GM19238 (cell line): Measurements from ENCODE around the gene SLC2A4.
"Not testable (repeated sequence)": the region's sequence is repeated elsewhere in the genome, so short reads cannot be mapped to it uniquely, and the experiment has no call there.

ENCODE experiments used
- DNase-seq: peaks from one replicate; pipeline ENCODE4 v3.0.0; 2011; ENCODE audit warnings: low spot score; ENCODE audit not compliant: insufficient read length

SLC2A4 gene

DNA sequence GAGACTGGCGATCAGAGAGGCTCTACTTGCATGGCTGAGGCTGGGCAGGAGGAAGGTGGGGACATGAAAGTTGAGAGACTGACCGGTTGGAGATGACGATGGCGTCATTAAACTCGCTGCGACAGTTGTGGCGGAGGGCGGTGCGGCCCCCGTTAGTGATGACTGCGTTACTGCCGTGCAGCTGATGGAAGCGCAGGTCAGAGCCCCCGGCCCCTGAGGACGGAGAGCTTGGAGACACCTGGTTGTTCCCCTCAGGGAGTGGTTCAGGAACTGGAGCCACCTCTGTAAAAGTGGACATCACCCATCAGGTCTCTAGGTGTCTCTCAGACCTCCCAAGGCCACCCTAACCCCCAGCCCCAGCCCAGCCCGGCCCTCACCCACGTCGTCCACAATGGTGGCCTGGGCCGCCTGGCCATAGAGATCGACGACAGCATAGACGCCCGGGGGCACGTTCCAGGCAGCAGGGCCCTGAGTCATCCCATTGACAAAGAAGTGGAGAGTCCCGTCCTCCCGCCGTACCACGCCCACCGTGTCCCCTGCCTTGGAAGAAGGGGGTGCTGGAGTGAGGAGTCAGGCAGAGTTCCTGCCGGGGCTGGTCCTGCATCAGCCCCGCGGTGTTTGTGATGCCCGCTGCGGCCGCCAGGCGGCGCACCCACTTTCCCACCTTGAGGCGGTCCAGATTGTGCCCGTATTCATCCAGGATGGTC, 42.4 kb downstream of the SLC2A4 start:
- peak; percentile 67 for DNase-seq

DNA sequence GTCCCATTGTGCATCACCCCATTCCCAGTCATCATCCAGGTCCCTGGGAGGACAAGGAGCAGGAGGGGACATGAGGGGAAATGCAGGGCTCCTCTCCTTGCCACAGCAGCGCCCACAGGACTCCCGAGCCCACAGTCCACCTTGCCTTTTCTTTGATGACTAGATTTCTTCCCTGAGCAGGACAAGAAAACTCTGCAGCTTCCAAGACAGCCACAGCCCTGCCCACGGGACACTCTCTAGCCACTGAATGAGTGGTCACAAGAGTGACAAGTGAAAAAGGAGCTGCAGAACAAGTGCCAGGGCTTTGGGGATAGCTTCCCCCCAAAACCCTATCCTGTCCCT, 42.9 kb downstream of the SLC2A4 start:
- no peak for DNase-seq

DNA sequence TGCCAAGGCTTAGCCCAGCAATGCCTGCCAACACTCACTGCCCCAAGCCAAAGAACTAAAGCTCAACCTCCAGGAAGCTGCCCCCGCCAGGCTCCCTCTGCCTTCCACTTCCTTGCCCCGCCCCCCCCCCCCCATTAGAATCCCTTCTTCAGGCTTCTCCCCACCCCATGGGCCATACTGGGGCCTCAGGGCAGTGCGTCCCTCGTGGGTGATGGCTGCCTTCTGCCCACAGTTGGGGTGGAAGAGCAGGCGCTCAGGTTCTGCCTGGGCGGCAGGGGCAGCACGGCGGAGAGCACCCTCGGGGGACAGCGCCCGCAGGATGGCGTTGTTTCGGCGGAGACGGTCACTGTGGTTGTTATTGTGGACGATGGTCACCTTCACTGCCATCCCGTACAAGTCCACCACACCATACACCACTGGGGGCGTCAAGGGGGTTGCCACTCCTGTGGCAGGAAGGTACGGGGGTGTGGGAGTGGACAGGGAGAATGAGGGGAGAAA, 43.6 kb downstream of the SLC2A4 start:
- no peak for DNase-seq

DNA sequence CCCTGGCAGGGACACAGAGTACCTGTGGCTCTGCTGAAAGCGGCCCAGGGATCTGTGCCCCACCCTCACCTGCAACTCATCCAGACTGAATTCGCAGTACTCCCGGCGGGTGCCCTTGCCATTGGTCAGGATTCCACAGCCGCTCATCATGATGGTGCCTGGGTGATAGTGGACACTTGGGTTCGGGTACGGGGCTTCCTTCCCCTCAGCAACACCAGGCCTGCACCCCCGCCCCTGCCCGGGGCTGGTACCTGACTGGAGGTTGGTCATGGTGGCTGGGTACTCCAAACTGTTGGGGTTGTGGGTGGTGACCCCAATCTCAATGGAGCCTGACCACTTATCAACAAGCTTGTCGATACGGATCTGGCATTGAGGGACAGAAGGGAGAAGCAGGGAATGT, 44.7 kb downstream of the SLC2A4 start:
- DNase-seq: no peak

DNA sequence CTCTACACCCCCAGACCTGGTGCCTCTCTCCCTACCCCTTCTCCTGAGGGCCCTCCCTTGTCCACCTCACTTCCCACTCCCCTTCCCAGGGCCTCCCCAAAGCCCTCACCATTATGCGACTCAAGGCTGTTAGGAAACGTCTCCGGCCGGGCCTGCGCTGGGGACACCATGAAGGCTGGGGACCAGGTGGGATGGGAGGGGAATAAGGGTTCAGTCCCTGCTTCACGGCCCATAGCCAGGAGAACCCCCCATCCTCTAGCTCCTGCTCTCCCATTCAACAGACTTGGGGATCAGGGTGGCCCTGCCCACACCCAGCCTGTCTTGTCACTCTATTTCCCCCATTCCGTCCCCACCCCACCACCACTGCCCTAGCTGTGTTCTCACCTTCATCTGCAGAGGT, 45.5 kb downstream of the SLC2A4 start:
- DNase-seq: no peak

DNA sequence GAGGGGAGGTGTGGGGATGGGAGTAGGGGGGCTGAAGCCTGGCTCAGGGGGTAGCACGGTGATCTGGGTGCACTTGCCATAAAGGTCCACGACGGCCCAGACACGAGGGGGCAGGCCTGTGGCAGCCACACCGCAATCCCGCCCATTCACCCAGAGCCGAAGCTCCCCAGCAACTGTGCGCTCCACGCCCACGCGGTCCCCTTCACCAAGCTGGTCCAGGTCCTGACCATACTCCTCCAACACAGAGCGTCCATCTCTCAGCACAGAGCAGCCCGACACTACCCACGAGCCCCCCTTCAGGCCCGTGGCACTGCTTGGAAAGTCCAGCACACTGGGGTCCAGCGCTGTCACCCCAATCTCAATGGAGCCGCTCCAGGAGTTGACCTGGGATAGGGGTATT, 46.0 kb downstream of the SLC2A4 start:
- DNase-seq: no peak

DNA sequence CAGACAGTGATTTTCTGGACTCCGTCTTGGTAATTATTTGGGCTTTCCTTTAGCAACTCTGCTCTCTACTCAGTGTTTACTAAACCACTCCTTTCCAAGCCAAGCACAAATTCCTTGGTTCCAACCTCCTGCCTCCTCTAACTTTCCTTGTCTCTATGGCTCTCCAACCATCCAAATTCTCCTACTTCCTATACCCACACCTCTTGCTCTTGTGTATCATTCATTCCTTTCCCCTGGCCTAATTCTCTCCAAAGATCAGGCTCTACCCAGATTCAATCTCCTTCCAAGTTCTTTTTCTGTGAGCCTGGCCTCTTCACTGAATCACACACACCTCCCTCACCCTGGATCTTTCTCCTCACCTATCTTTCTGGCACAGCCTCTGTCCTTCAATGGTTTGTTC, 46.5 kb downstream of the SLC2A4 start:
- no peak for DNase-seq

DNA sequence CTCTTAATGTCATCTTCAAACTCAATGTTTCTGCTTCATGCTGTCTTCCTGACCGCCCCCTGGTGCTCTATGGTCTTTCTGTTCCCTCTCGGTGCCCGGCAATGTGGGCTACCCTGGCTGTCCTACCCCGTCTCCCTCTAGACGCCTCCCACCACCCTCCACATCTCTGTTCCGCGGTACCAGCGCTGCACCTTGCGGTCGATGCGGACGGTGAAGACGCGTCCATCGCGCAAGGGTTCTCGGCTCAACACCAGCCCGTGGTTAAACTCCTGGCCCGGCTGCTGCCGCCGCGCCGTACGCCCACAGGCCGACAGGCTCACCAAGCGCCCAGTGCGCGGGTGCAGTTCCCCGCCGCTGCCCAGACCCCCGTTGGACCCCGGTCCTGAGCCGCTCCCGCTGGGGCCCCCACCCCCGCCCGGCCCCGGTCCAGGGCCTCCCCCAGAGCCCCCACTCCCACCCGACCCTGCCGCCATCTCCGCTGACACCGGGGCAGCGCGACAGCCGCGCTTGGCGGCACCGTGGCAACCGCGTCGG, 47.4 kb downstream of the SLC2A4 start, which contains the start of gene NEURL4:
Gene NEURL4, minus strand, starts transcription at position 496 of the 534 bp plus-strand sequence. Its CDS starts 23 bp downstream, at position 473.
- peak; percentile 61 for DNase-seq

DNA sequence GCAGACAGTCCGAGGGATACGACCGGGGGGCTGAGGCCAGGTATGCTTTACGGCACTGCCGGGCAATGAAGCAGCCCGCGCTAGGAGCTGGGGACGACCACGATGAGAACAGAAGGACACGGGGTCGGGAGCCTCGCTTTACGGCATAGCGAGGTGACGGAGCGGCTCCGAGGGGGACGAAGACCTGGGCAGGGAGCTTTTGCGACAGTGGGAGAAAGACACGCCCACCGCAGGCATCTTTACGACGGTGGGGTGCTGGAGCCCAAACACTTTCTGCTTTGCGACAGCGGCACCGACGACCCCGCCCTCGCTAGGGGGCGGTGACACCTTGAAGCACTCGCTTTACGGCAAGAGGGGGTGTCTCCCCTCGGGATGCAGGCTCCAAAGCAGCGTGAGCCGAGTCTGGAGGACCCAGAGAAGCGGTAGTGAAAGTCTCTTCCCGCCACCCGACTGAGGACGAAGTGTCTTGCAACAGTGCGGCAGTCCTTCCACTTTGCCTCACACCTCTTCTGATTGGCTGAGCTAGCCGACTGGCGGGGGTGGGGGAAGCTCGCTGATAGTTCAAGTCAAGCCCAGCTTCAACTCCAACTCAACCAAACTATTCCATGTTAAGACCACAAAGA, 48.0 kb downstream of the SLC2A4 start:
- peak; percentile 97 for DNase-seq

DNA sequence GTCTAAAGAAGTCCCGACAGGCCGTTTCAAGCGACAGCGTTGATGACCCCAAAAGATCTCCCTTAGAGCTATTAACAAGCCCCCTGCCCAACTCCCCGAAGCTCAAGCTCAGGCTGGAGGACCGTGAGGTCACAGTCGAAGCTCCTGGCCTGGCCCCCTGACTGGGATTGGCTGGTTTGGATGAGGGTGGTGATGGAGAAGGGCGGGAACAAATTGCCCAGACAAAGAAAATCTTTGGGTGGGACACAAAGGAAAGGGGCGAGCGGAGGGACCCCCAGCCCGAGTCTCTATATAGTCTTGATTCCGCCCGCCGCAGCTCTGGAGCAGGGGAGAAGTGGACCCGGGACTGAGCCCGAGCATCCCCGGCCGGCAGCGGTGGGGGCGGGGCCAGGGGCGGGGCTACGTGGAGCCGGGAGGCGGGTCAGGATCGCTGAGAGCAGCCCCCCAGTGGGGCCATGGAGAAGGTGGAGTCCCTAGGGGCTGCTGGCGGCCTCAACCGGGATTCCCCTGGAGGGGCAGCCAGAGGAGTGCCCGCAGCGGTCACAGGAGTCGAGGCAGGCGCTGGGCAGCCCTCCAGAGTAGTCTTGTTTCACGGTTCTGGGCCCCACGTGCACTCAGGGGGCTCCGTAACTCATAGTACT, 48.6 kb downstream of the SLC2A4 start:
- peak; percentile 87 for DNase-seq

DNA sequence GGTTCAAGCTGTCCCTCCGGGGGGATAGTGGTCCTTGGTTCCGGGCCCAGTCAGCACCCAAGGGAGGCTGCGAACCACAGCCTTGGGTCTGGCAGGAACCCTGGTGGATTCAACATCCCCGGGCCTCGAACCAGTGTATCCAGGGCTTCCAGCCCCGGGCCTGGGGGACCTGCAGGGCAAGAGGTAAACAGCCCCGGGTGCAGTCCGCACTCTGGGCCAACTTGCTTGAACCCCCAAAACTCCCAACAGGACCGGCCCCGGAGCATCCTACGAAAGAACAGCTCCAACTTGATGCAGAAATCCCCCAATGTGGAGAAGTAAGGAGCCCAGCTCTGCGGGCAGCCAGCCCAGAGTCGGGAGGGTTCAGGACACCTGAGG, 49.1 kb downstream of the SLC2A4 start:
- DNase-seq: no peak

DNA sequence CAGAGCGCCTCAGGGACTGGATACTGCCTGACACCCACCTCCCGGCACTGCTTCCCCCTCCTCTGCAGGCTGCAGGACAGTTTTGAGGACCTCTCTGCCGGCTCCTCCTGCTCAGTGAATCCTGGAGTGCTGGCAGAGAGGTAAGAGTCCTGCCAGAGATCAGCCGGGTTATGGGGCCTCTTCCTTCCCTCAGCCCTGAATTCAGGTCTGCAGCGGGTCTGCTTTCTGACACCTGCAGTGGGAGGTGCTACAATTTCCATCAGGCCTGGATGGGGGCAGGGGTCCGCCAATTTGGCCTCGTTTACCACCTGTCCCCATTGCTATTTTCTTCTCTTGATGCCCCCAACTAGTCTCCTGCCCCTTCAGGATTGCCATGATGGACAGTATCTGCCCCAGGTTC, 50.6 kb downstream of the SLC2A4 start:
- DNase-seq: no peak

DNA sequence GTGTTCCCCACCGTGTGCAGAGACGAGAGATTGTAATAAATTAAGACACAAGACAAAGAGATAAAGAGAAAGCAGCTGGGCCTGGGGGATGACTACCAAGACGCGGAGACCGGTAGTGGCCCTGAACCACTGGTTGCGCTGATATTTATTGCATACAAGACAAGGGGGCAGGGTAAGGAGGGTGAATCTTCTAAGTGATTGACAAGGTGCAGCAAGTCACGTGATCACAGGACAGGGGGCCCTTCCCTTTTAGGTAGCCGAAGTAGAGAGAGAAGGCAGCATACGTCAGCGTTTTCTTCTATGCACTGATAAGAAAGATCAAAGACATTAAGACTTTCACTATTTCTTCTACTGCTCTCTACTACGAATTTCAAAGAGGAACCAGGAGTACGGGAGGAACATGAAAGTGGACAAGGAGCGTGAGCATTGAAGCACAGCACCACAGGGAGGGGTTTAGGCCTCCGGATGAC, 51.1 kb downstream of the SLC2A4 start:
- DNase-seq: not testable (repeated sequence)

DNA sequence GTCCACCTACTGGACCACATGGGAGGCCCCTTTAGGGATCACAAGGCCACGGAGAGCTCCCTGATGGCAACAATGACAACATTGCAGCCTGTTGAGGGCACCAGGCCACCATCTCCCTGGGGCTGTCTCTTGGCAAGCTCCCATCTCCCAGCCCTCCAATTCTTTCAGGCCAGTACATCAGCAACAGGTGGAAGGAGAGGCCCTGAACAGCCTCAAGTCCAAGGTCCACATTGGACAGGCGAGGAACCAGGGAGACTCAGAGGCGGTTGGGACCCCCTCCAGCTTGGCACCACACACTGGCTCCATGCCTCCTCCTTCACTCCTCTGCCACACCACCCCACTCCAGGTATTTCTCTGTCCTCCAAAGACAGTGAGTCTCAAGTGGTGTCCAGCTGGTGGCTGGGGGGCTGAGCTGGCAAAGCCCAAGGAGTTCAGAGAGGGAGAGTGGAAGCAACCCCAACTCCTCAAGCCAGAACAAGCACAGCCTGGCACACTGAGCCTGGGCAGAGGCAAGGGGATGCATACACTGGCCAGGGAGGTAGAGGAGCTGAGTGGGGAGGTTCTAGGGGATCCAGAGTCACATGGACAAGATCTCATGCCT, 53.5 kb downstream of the SLC2A4 start:
- no peak for DNase-seq

DNA sequence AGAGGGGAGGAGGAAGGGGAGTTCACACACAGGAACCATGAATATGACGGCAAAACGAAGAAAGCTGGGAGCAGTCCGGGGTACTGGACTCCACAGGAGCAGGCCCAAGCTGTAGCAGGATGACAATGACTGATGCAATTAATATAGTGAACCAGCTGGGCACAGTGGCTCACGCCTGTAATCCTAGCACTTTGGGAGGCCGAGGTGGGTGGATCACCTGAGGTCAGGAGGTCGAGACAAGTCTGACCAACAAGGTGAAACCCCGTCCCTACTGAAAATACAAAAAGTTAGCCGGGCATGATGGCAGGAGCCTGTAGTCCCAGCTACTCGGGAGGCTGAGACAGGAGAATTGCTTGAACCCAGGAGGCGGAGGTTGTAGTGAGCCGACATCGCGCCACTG, 54.2 kb downstream of the SLC2A4 start:
- DNase-seq: not testable (repeated sequence)

DNA sequence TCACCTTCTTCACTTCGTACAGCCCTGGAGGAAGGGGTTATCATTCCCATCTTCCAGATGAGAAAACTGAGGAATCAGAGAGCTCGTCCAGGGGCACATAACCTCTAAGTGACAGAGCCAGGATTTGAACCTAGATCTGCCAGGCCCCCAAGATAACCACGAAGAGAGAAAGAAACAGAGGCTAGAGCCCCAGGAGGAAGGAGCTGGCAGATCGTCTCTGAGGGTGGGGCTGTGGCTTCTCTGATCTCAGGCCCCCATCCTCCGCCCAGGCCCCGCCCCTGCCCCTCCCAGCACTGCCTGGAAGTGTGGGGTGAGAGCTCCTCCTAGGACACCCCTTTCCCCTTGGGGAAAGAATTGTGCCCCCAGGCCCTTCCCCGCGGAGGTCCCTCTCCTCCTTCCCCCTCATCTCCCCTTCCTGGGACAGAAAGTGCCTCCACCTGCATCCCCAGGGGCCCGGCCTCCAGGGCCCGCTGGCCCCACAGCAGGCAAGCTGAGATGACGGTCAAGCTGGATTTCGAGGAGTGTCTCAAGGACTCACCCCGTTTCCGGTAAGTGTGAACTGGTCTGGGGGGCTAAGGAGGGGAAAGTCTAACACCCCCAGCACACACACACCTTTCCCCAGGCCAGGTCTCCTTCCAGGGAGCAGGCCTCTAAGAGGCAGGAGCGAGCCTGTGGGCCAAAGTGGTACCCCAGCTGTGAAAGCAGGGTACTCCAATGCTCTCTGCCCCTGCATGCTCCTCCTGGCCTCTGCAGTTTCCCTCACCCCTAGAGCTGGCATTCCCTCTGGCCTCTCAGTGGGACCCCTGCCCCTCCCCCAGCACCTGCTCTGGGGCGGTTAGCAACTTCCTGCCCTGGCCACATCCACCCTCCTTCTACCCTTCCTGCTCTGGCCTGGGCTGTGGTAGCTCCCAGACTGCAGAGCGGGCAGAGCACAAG, 55.0 kb downstream of the SLC2A4 start, which contains the start of gene ACAP1:
Gene ACAP1, plus strand, starts transcription at position 290 of the 936 bp plus-strand sequence. Its CDS starts 206 bp downstream, at position 496.
- peak; percentile 79 for DNase-seq

DNA sequence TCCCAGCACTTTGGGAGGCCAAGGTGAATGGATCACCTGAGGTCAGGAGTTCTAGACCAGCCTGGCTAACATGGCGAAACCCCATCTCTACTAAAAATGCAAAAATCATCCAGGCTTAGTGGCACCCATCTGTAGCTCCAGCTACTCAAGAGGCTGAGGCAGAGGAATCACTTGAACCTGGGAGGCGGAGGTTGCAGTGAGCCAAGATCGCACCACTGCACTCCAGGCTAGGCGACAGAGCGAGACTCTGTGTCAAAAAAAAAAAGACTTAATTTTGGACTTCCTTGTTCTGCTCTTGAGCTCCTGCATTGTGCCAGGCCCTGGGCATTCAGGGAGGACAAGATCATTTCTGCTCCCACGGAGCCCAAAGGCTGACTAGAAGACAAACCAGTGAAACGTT, 56.1 kb downstream of the SLC2A4 start:
- DNase-seq: not testable (repeated sequence)
